Naive thymus-derived CD4-positive, alpha-beta T cell (primary cell): ENCODE measurements around the gene TEX51. TPM values are rescaled to one million over a fixed set of nuclear protein-coding genes. Genes with fewer than 3 reads are reported as not detected.
A peak's percentile ranks its signal among the peaks of the same experiment; 100 is the strongest.

ENCODE experiments used
- ATAC-seq: fragments of 150-1000 bp; cut with Tn5 transposase; 2 replicates; pipeline ENCODE4 v1.10.0; 2021; ENCODE audit warnings: mild to moderate bottlenecking, moderate library complexity
- CTCF ChIA-PET: fragments of 350-600 bp; sonication (Branson Sonifier 250); formaldehyde crosslinking; loops from one replicate; lab custom pipeline; 2021; ENCODE audit warnings: antibody characterized with exemption; lab: Charles Lee
- POLR2A ChIA-PET: fragments of 350-600 bp; sonication (Branson Sonifier 250); formaldehyde crosslinking; loops from one replicate; lab custom pipeline; 2021; ENCODE audit warnings: antibody characterized with exemption, inconsistent platforms; lab: Charles Lee
- DNase-seq, 9 donors: peaks; one replicate each; pipeline versions ENCODE4 v3.0.0 to v3.0.0-alpha.2; 2020 to 2022; ENCODE audit warnings: mixed read lengths in 1 of 9
- H3K27ac ChIP-seq: one replicate; pipeline ENCODE4 v1.7.0; 2013; ENCODE audit warnings: mild to moderate bottlenecking, low read depth, low read length, moderate library complexity
- H3K27me3 ChIP-seq, 2 donors: one replicate each; pipeline ENCODE4 v1.7.0; 2013; ENCODE audit warnings: low read length in 2 of 2, mild to moderate bottlenecking in 2 of 2, moderate library complexity in 2 of 2; ENCODE audit not compliant: control insufficient read depth in 2 of 2, insufficient read depth in 2 of 2
- H3K36me3 ChIP-seq, 3 experiments: 1 replicate in 2 of 3; 2 replicates in 1 of 3; pipeline ENCODE4 v1.7.0; 2013; ENCODE audit warnings: low read length in 3 of 3, mild to moderate bottlenecking in 3 of 3, moderate library complexity in 1 of 3; ENCODE audit not compliant: insufficient read depth in 3 of 3, control insufficient read depth in 2 of 3
- H3K4me1 ChIP-seq, 2 donors: one replicate each; pipeline ENCODE4 v1.7.0; 2013; ENCODE audit warnings: low read length in 2 of 2, mild to moderate bottlenecking in 2 of 2, moderate library complexity in 1 of 2; ENCODE audit not compliant: control insufficient read depth in 2 of 2, insufficient read depth in 2 of 2
- H3K4me3 ChIP-seq: 2 replicates; pipeline ENCODE4 v1.7.0; 2013; ENCODE audit warnings: mild to moderate bottlenecking, low read length
- H3K9me3 ChIP-seq, 3 experiments: 1 replicate in 2 of 3; 2 replicates in 1 of 3; pipeline ENCODE4 v1.7.0; 2013; ENCODE audit warnings: low read length in 3 of 3; ENCODE audit not compliant: control insufficient read depth in 2 of 3
- H3K27ac Mint-ChIP-seq, 9 donors: one replicate each; pipeline ENCODE4 v1.8.0; 2020 to 2022; ENCODE audit warnings: mixed read lengths in 9 of 9, mild to moderate bottlenecking in 8 of 9, moderate library complexity in 5 of 9, inconsistent platforms in 2 of 9
- H3K27me3 Mint-ChIP-seq, 5 donors: one replicate each; pipeline ENCODE4 v1.8.0; 2021 to 2022; ENCODE audit warnings: mixed read lengths in 5 of 5, mild to moderate bottlenecking in 1 of 5
- H3K36me3 Mint-ChIP-seq, 5 donors: one replicate each; pipeline ENCODE4 v1.8.0; 2020 to 2022; ENCODE audit warnings: mixed read lengths in 5 of 5, mild to moderate bottlenecking in 3 of 5, inconsistent platforms in 1 of 5
- H3K4me1 Mint-ChIP-seq, 7 donors: one replicate each; pipeline ENCODE4 v1.8.0; 2020 to 2022; ENCODE audit warnings: mixed read lengths in 7 of 7, mild to moderate bottlenecking in 3 of 7, inconsistent platforms in 1 of 7
- H3K4me3 Mint-ChIP-seq, 10 donors: one replicate each; pipeline ENCODE4 v1.8.0; 2020 to 2022; ENCODE audit warnings: mild to moderate bottlenecking in 10 of 10, mixed read lengths in 10 of 10, moderate library complexity in 6 of 10, inconsistent platforms in 2 of 10
- H3K9me3 Mint-ChIP-seq, 11 donors: one replicate each; pipeline ENCODE4 v1.8.0; 2020 to 2022; ENCODE audit warnings: mixed read lengths in 11 of 11, mild to moderate bottlenecking in 4 of 11, inconsistent platforms in 1 of 11, moderate library complexity in 1 of 11
- intact Hi-C, 2 donors: fragments of 100-400 bp; cut with micrococcal nuclease; formaldehyde crosslinking; loops; one replicate each; pipeline ENCODE4 v1.15.1; 2023
- polyA plus RNA-seq, 2 donors: library from polyadenylated mRNA; unstranded; fragments of 300-500 nt; fragmentation: Illumina TruSeq; gene quantifications; one replicate each; pipeline ENCODE4 v1.2.3, GENCODE V29; 2021
- total RNA-seq, 6 experiments: library from RNA in 5 of 6; stranded (reverse) in 5 of 6; gene quantifications; 1 replicate in 5 of 6; 2 replicates in 1 of 6; pipeline ENCODE4 v1.2.3 and lab custom pipeline; 2021 to 2026

The TEX51 gene
- total and polyA plus RNA-seq, 7 experiments from 2014 or later = not detected

DNA sequence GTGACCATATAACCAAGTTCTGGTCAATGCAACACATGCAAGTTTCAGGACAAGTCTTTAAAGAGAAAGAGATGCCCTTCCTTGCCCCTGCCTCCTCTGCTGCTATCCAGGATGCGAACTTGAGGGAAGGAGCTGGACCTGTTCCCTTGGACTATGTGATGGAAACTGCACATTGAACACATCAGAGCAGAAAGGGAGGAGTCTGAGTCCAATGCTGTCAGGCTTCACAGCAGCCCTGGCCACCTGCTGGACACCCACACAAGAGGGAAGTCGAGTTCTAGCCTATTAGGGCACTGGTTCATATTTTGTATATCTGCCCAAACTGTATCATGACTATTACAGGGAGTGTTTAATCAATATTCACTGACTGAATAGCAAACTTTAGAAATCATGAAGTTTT lies 38.3 kb upstream of the TEX51 start:
- no peaks in the 10 kb centered on the region for H3K36me3 Mint-ChIP-seq
- ChIA-PET CTCF (no interaction called here), POLR2A (no interaction called here)
- Histone ChIP-seq H3K4me1 (no peaks in the 10 kb centered on the region), H3K27me3 (no peaks in the 10 kb centered on the region), H3K27ac (no peak overlapping the region), H3K36me3 (no peaks in the 10 kb centered on the region), H3K9me3 (no peaks in the 10 kb centered on the region), H3K4me3 (no peak overlapping the region)
- no peak overlapping the region for H3K4me3 Mint-ChIP-seq
- H3K27me3 Mint-ChIP-seq = peaks cover 0 to 19% (median 13%) of the 10 kb centered on the region in 5 donors
- no peak for DNase-seq
- ATAC-seq = no peak
- peaks cover 0 to 2% (median 0%) of the 10 kb centered on the region in 11 donors for H3K9me3 Mint-ChIP-seq
- intact Hi-C loops = no loop called here
- no peak overlapping the region for H3K27ac Mint-ChIP-seq
- H3K4me1 Mint-ChIP-seq = no peaks in the 10 kb centered on the region

- DNase-seq = no peak
- peaks cover 0 to 11% (median 5%) of the 10 kb centered on the region in 11 donors for H3K9me3 Mint-ChIP-seq
- no peak for ATAC-seq
- intact Hi-C loops = no loop called here
- Histone ChIP-seq H3K27me3 (no peaks in the 10 kb centered on the region), H3K4me3 (no peak overlapping the region), H3K9me3 (no peaks in the 10 kb centered on the region), H3K36me3 (no peaks in the 10 kb centered on the region), H3K27ac (no peak overlapping the region), H3K4me1 (no peaks in the 10 kb centered on the region)
- POLR2A ChIA-PET = no interaction called here
- H3K4me1 Mint-ChIP-seq = no peaks in the 10 kb centered on the region
- CTCF ChIA-PET = interaction anchor here (0.6 kb wide), 1 partner anchor 317 kb away, joined by 5 read pairs; no protein-coding TSS in a partner anchor
- no peak overlapping the region for H3K27ac Mint-ChIP-seq
- no peak overlapping the region for H3K4me3 Mint-ChIP-seq
- H3K27me3 Mint-ChIP-seq = peaks cover 5 to 38% (median 11%) of the 10 kb centered on the region in 5 donors
- no peaks in the 10 kb centered on the region for H3K36me3 Mint-ChIP-seq
These were observed 36.0 kb upstream of the TEX51 start for GRCh38 chr2:126862730-126863129.

GRCh38 chr2:126863336-126864015 lies 35.2 kb upstream of the TEX51 start:
- no peak overlapping the region for H3K27ac Mint-ChIP-seq
- no peak overlapping the region for H3K4me3 ChIP-seq
- H3K27ac ChIP-seq = no peak overlapping the region
- H3K4me1 Mint-ChIP-seq = no peaks in the 10 kb centered on the region
- H3K9me3 ChIP-seq = no peaks in the 10 kb centered on the region
- DNase-seq (no peak), ATAC-seq (peak; percentile 74)
- no peak overlapping the region for H3K4me3 Mint-ChIP-seq
- no peaks in the 10 kb centered on the region for H3K4me1 ChIP-seq
- no peaks in the 10 kb centered on the region for H3K36me3 Mint-ChIP-seq
- ChIA-PET POLR2A (no interaction called here), CTCF (interaction anchor here (0.6 to 1.2 kb wide), 2 partner anchors 11 to 317 kb away, joined by 3 to 5 read pairs; no protein-coding TSS in a partner anchor)
- intact Hi-C loops = no loop called here
- H3K36me3 ChIP-seq = no peaks in the 10 kb centered on the region
- H3K27me3 ChIP-seq = no peaks in the 10 kb centered on the region
- H3K9me3 Mint-ChIP-seq = peaks cover 0 to 12% (median 5%) of the 10 kb centered on the region in 11 donors
- H3K27me3 Mint-ChIP-seq = peaks cover 5 to 38% (median 15%) of the 10 kb centered on the region in 5 donors

GRCh38 chr2:126864861-126865260 lies 33.8 kb upstream of the TEX51 start:
- H3K4me3 Mint-ChIP-seq = no peak overlapping the region
- POLR2A ChIA-PET = no interaction called here

DNA sequence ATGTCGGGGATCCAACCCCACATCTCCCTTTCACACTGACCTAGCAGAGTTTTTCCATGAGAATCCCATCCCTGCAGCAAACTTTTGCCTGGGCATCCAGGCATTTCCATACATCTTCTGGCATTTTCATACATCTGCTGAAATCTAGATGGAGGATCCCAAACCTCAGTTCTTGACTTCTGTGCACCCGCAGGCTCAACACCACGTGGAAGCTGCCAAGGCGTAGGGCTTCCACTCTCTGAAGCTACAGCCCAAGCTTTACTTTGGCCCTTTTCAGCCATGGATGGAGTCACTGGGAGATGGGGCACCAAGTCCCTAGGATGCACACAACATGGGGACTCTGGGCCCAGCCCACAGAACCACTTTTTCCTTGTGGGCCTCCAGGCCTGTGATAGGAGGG lies 32.2 kb upstream of the TEX51 start:
- H3K9me3 Mint-ChIP-seq = peaks cover 0 to 12% (median 5%) of the 10 kb centered on the region in 11 donors
- Histone ChIP-seq H3K4me3 (no peak overlapping the region), H3K4me1 (no peaks in the 10 kb centered on the region), H3K27me3 (no peaks in the 10 kb centered on the region), H3K27ac (no peak overlapping the region), H3K9me3 (no peaks in the 10 kb centered on the region), H3K36me3 (no peaks in the 10 kb centered on the region)
- DNase-seq (no peak), ATAC-seq (no peak)
- H3K36me3 Mint-ChIP-seq = no peaks in the 10 kb centered on the region
- no peak overlapping the region for H3K27ac Mint-ChIP-seq
- ChIA-PET POLR2A (no interaction called here), CTCF (no interaction called here)
- peaks cover 5 to 33% (median 15%) of the 10 kb centered on the region in 5 donors for H3K27me3 Mint-ChIP-seq
- intact Hi-C loops = no loop called here
- H3K4me1 Mint-ChIP-seq = no peaks in the 10 kb centered on the region
- no peak overlapping the region for H3K4me3 Mint-ChIP-seq

More at GRCh38 chr2:126864861-126865260, 33.8 kb upstream of the TEX51 start:
- Mint-ChIP-seq H3K4me1 (no peaks in the 10 kb centered on the region), H3K27ac (no peak overlapping the region), H3K36me3 (no peaks in the 10 kb centered on the region), H3K9me3 (peaks cover 0 to 12% (median 5%) of the 10 kb centered on the region in 11 donors), H3K27me3 (peaks cover 5 to 38% (median 15%) of the 10 kb centered on the region in 5 donors)
- CTCF ChIA-PET = interaction anchor here (1.2 kb wide), 1 partner anchor 9 kb away, joined by 3 read pairs; no protein-coding TSS in a partner anchor
- no peaks in the 10 kb centered on the region for H3K4me1 ChIP-seq
- H3K27me3 ChIP-seq = no peaks in the 10 kb centered on the region
- no peak overlapping the region for H3K4me3 ChIP-seq
- intact Hi-C loops = no loop called here
- no peak for ATAC-seq
- no peaks in the 10 kb centered on the region for H3K36me3 ChIP-seq
- no peak for DNase-seq
- H3K9me3 ChIP-seq = no peaks in the 10 kb centered on the region
- no peak overlapping the region for H3K27ac ChIP-seq

- DNase-seq = no peak
- POLR2A ChIA-PET = no interaction called here
These were observed 23.7 kb upstream of the TEX51 start for GRCh38 chr2:126874961-126875360.

GRCh38 chr2:126876631-126877030 lies 22.1 kb upstream of the TEX51 start:
- Histone ChIP-seq H3K4me3 (no peak overlapping the region), H3K36me3 (no peaks in the 10 kb centered on the region), H3K4me1 (no peaks in the 10 kb centered on the region), H3K27ac (no peak overlapping the region), H3K27me3 (no peaks in the 10 kb centered on the region), H3K9me3 (peaks cover 0 to 14% (median 0%) of the 10 kb centered on the region in 3 experiments)
- ChIA-PET CTCF (no interaction called here), POLR2A (no interaction called here)
- H3K9me3 Mint-ChIP-seq = peaks cover 6 to 38% (median 19%) of the 10 kb centered on the region in 11 donors
- intact Hi-C loops = no loop called here
- DNase-seq (no peak), ATAC-seq (no peak)
- no peak overlapping the region for H3K27ac Mint-ChIP-seq
- H3K4me1 Mint-ChIP-seq = no peaks in the 10 kb centered on the region
- no peak overlapping the region for H3K4me3 Mint-ChIP-seq
- peaks cover 0 to 7% (median 0%) of the 10 kb centered on the region in 5 donors for H3K36me3 Mint-ChIP-seq
- no peaks in the 10 kb centered on the region for H3K27me3 Mint-ChIP-seq

More at GRCh38 chr2:126874961-126875360, 23.7 kb upstream of the TEX51 start:
- H3K27me3 ChIP-seq = no peaks in the 10 kb centered on the region
- CTCF ChIA-PET = no interaction called here
- H3K36me3 Mint-ChIP-seq = peaks cover 0 to 7% (median 0%) of the 10 kb centered on the region in 5 donors
- H3K4me1 Mint-ChIP-seq = no peaks in the 10 kb centered on the region
- H3K9me3 Mint-ChIP-seq = peaks cover 6 to 38% (median 19%) of the 10 kb centered on the region in 11 donors
- H3K9me3 ChIP-seq = peaks cover 0 to 14% (median 0%) of the 10 kb centered on the region in 3 experiments
- no peak for ATAC-seq
- intact Hi-C loops = no loop called here
- no peak overlapping the region for H3K4me3 Mint-ChIP-seq
- H3K27ac ChIP-seq = no peak overlapping the region
- no peaks in the 10 kb centered on the region for H3K36me3 ChIP-seq
- H3K27me3 Mint-ChIP-seq = no peaks in the 10 kb centered on the region
- H3K4me1 ChIP-seq = no peaks in the 10 kb centered on the region
- H3K27ac Mint-ChIP-seq = no peak overlapping the region
- H3K4me3 ChIP-seq = no peak overlapping the region
